Caco-2 (cell line): ENCODE data around the gene S100P. TPM values are rescaled to one million over a fixed set of nuclear protein-coding genes. Genes with fewer than 3 reads are reported as not detected.

ENCODE experiments used
- BruUV-seq: library from RNA; stranded (reverse); fragments of 400-500 nt; replicated peaks from 2 replicates; lab custom pipeline; 2021; lab: Mats Ljungman, UMichigan
- CTCF ChIA-PET: fragments of 300-600 bp; sonication (Branson Sonifier 250); formaldehyde crosslinking; loops from one replicate; lab custom pipeline; 2022; ENCODE audit warnings: antibody characterized with exemption; lab: Charles Lee
- POLR2A ChIA-PET: fragments of 300-600 bp; sonication (Branson Sonifier 250); formaldehyde crosslinking; loops from one replicate; lab custom pipeline; 2022; ENCODE audit warnings: antibody characterized with exemption; lab: Charles Lee
- DNase-seq, 2 experiments: peaks; one replicate each; pipeline versions ENCODE4 v3.0.0 to v3.0.0-alpha.2; 2020 to 2022
- H3K27me3 ChIP-seq: replicated peaks from 2 replicates; pipeline ENCODE4 v1.6.0; 2011; ENCODE audit warnings: low read length; ENCODE audit not compliant: control insufficient read depth, insufficient read depth
- H3K36me3 ChIP-seq: 2 replicates; pipeline ENCODE4 v1.5.1; 2011; ENCODE audit warnings: low read length; ENCODE audit not compliant: control insufficient read depth, insufficient read depth
- H3K4me1 ChIP-seq: fragments of 250-450 bp; sonication (Bioruptor Pico); 2 replicates; pipeline ENCODE4 v1.5.1; 2020; ENCODE audit warnings: mild to moderate bottlenecking
- H3K4me3 ChIP-seq: 2 replicates; pipeline ENCODE4 v1.5.1; 2011; ENCODE audit warnings: low read depth, mild to moderate bottlenecking, control low read depth, low read length
- H3K9me3 ChIP-seq: fragments of 250-450 bp; sonication (Bioruptor Pico); 2 replicates; pipeline ENCODE4 v1.5.1; 2020; ENCODE audit warnings: mild to moderate bottlenecking, moderate library complexity
- H3K27ac Mint-ChIP-seq: one replicate; pipeline ENCODE4 v1.8.0; 2022; ENCODE audit warnings: mixed read lengths; ENCODE audit not compliant: unreplicated experiment
- H3K27me3 Mint-ChIP-seq: one replicate; pipeline ENCODE4 v1.8.0; 2022; ENCODE audit warnings: mixed read lengths; ENCODE audit not compliant: insufficient read depth, unreplicated experiment
- H3K36me3 Mint-ChIP-seq: one replicate; pipeline ENCODE4 v1.8.0; 2022; ENCODE audit warnings: mild to moderate bottlenecking, mixed read lengths; ENCODE audit not compliant: insufficient read depth, unreplicated experiment
- H3K4me1 Mint-ChIP-seq: one replicate; pipeline ENCODE4 v1.8.0; 2022; ENCODE audit warnings: low read depth, mixed read lengths; ENCODE audit not compliant: unreplicated experiment
- H3K4me3 Mint-ChIP-seq: one replicate; pipeline ENCODE4 v1.8.0; 2022; ENCODE audit warnings: mild to moderate bottlenecking, moderate library complexity, mixed read lengths; ENCODE audit not compliant: unreplicated experiment
- H3K9me3 Mint-ChIP-seq: one replicate; pipeline ENCODE4 v1.8.0; 2022; ENCODE audit warnings: mixed read lengths; ENCODE audit not compliant: unreplicated experiment
- CTCF ChIP-seq, 2 experiments: fragments of 200-600 bp in 1 of 2; IDR thresholded peaks; 1 replicate in 1 of 2; 2 replicates in 1 of 2; pipeline versions ENCODE4 v1.5.1 to v1.8.0; 2011 to 2022; ENCODE audit warnings: antibody characterized with exemption in 1 of 2, control low read depth in 1 of 2, inconsistent platforms in 1 of 2, low read depth in 1 of 2, low read length in 1 of 2, mild to moderate bottlenecking in 1 of 2, moderate library complexity in 1 of 2; ENCODE audit not compliant: insufficient read depth in 1 of 2, severe bottlenecking in 1 of 2, unreplicated experiment in 1 of 2
- intact Hi-C: fragments of 100-400 bp; cut with micrococcal nuclease; formaldehyde crosslinking; loops from one replicate; pipeline ENCODE4 v1.10.0; 2022; ENCODE audit not compliant: unreplicated experiment
- total RNA-seq: library from RNA; stranded (reverse); gene quantifications from 2 replicates; pipeline ENCODE4 v1.2.3, GENCODE V29; 2022

The S100P gene
- total RNA-seq, 1 experiment from 2014 or later = 96.9 TPM

GRCh38 chr4:6673660-6674499 is 19.8 kb upstream of the S100P start:
- no peaks in the 10 kb centered on the region for H3K27me3 Mint-ChIP-seq
- no peaks in the 10 kb centered on the region for H3K9me3 Mint-ChIP-seq
- intact Hi-C loops = loop anchor here (1.0 kb wide), 3 partner anchors 15 to 42 kb away; partner anchors contain the start of gene BLOC1S4
- peaks cover 55% of the 10 kb centered on the region for H3K36me3 Mint-ChIP-seq
- H3K4me1 Mint-ChIP-seq = peaks cover 18% of the 10 kb centered on the region
- H3K27ac Mint-ChIP-seq = peak overlapping the region; percentile 93
- no peaks in the 10 kb centered on the region for H3K9me3 ChIP-seq
- peak; percentile 94 to 95 for DNase-seq
- H3K4me3 ChIP-seq = peak overlapping the region; percentile 89
- H3K4me3 Mint-ChIP-seq = peak overlapping the region; percentile 84
- TF ChIP-seq CTCF (IDR thresholded peaks at IDR 0.05; ENCODE audit: insufficient read depth in 1 of 2, low read depth in 1 of 2, low read length in 1 of 2, severe bottlenecking in 1 of 2, unreplicated experiment in 1 of 2) = no peak
- no peaks in the 10 kb centered on the region for H3K27me3 ChIP-seq
- peaks cover 5% of the 10 kb centered on the region for H3K36me3 ChIP-seq
- H3K4me1 ChIP-seq = peaks cover 16% of the 10 kb centered on the region
- ChIA-PET CTCF (interaction anchor here (0.6 to 3.1 kb wide), 8 partner anchors 15 to 1314 kb away, joined by 3 to 60 read pairs (median 4); partner anchors contain the start of gene MAN2B2), POLR2A (interaction anchor here (0.6 to 1.9 kb wide), 10 partner anchors 10 to 99 kb away, joined by 3 to 14 read pairs (median 4); partner anchors contain the start of genes MAN2B2, MRFAP1 and MRFAP1L1)
- BruUV-seq = TSS peak; percentile 69

GRCh38 chr4:6674500-6675149 is 19.1 kb upstream of the S100P start:
- Mint-ChIP-seq H3K36me3 (peaks cover 50% of the 10 kb centered on the region), H3K27me3 (no peaks in the 10 kb centered on the region), H3K4me1 (peaks cover 18% of the 10 kb centered on the region), H3K27ac (peak overlapping the region; percentile 93), H3K9me3 (no peaks in the 10 kb centered on the region), H3K4me3 (peak overlapping the region; percentile 84)
- intact Hi-C loops = loop anchor here (1.0 kb wide), 3 partner anchors 15 to 42 kb away; partner anchors contain the start of gene BLOC1S4
- no peaks in the 10 kb centered on the region for H3K9me3 ChIP-seq
- BruUV-seq = no TSS peak
- DNase-seq = peak; percentile 63 to 64
- ChIA-PET CTCF (interaction anchor here (0.5 to 3.1 kb wide), 10 partner anchors 14 to 294 kb away, joined by 3 to 60 read pairs (median 4); partner anchors contain the start of genes MAN2B2 and MRFAP1L1), POLR2A (interaction anchor here (0.6 to 1.9 kb wide), 5 partner anchors 13 to 100 kb away, joined by 3 to 7 read pairs (median 3); partner anchors contain the start of genes MAN2B2 and MRFAP1L1)
- H3K27me3 ChIP-seq = no peaks in the 10 kb centered on the region
- peaks cover 16% of the 10 kb centered on the region for H3K4me1 ChIP-seq
- H3K36me3 ChIP-seq = peaks cover 5% of the 10 kb centered on the region
- peak overlapping the region; percentile 89 for H3K4me3 ChIP-seq
- peak; percentile 67 to 70 for TF ChIP-seq CTCF (IDR thresholded peaks at IDR 0.05; ENCODE audit: insufficient read depth in 1 of 2, low read depth in 1 of 2, low read length in 1 of 2, severe bottlenecking in 1 of 2, unreplicated experiment in 1 of 2)
